Measurements from ENCODE around the gene ANO6. TPM values are rescaled to one million over a fixed set of nuclear protein-coding genes. Genes with fewer than 3 reads are reported as not detected.

Gene ANO6
- total and polyA plus RNA-seq, 2 of the 4 experiments (the other 2 are of a cell fraction), result 21.6 to 41.0 TPM

GRCh38 chr12:45334396-45334795 lies 118.5 kb downstream of the ANO6 start:
- H4K5ac ChIP-seq (ENCODE audit: low read depth, low read length), result no peak overlapping the region
- no peak overlapping the region for H3K4me2 ChIP-seq (ENCODE audit: low read depth, low read length)
- H4K91ac ChIP-seq (ENCODE audit: insufficient read depth, low read depth, low read length), result no peak overlapping the region
- no peak overlapping the region for H3K18ac ChIP-seq (ENCODE audit: low read depth, low read length)
- H4K8ac ChIP-seq (ENCODE audit: low read depth in 2 of 2, low read length in 2 of 2), result no peak overlapping the region
- H4K20me1 ChIP-seq (ENCODE audit: insufficient read depth, low read length), result peaks cover 3% of the 10 kb centered on the region; the same call in 1 of the 2 replicates
- no peaks in the 10 kb centered on the region for H3K36me3 ChIP-seq (ENCODE audit: control insufficient read depth, insufficient read depth, low read length)
- H3K27me3 ChIP-seq (ENCODE audit: control insufficient read depth, insufficient read depth, low read length), result no peaks in the 10 kb centered on the region
- dilution Hi-C loops (cut with HindIII; ENCODE audit: low sequenced_read_pairs, unreplicated experiment), result no loop called here
- TF ChIP-seq MAZ (IDR thresholded peaks at IDR 0.05; ENCODE audit: borderline replicate concordance, low read depth, low read length) (no peak), CHD1 (IDR thresholded peaks at IDR 0.05; ENCODE audit: low read depth, low read length) (no peak), POLR2A (IDR thresholded peaks at IDR 0.05; ENCODE audit: low read depth, low read length) (no peak), USF2 (IDR thresholded peaks at IDR 0.05; ENCODE audit: low read depth, low read length) (no peak), MAFK (IDR thresholded peaks at IDR 0.05; ENCODE audit: low read depth, low read length) (no peak), MXI1 (IDR thresholded peaks at IDR 0.05; ENCODE audit: borderline replicate concordance, low read depth, low read length) (no peak), ELK1 (IDR thresholded peaks at IDR 0.05; ENCODE audit: borderline replicate concordance, low read depth, low read length) (no peak), RFX5 (IDR thresholded peaks at IDR 0.05; ENCODE audit: low read depth, low read length) (no peak), RCOR1 (IDR thresholded peaks at IDR 0.05; ENCODE audit: insufficient replicate concordance, low read length) (no peak), SMC3 (IDR thresholded peaks at IDR 0.05; ENCODE audit: low read depth, low read length) (no peak), BHLHE40 (IDR thresholded peaks at IDR 0.05; ENCODE audit: low read depth, low read length) (no peak), RAD21 (IDR thresholded peaks at IDR 0.05; ENCODE audit: low read length) (no peak), CTCF (conservative IDR thresholded peaks at IDR 0.05; ENCODE audit: low read depth, low read length) (no peak), NFE2L2 (IDR thresholded peaks at IDR 0.05; ENCODE audit: low read depth, low read length) (no peak), FOS (IDR thresholded peaks at IDR 0.05; ENCODE audit: low read depth, low read length) (no peak), CEBPB (IDR thresholded peaks at IDR 0.05; ENCODE audit: low read depth, low read length) (no peak)
- H3K4ac ChIP-seq (ENCODE audit: low read depth, low read length), result no peak overlapping the region
- no peak overlapping the region for H3K27ac ChIP-seq (ENCODE audit: insufficient read depth, low read length)
- H2AK5ac ChIP-seq (ENCODE audit: low read depth, low read length), result no peak overlapping the region
- H2BK5ac ChIP-seq (ENCODE audit: low read depth, low read length, poor library complexity, severe bottlenecking), result no peak overlapping the region
- no peak overlapping the region for H2AK9ac ChIP-seq (replicated peaks; ENCODE audit: low read depth, low read length, poor library complexity)
- no peak for DNase-seq
- peaks cover 7 to 26% of the 10 kb centered on the region in 2 experiments; a peak in 2 of 4 replicates for H3K79me1 ChIP-seq (ENCODE audit: low read depth in 1 of 2, low read length in 2 of 2)
- BruUV-seq (replicated peaks), result no TSS peak
- intact Hi-C loops (cut with micrococcal nuclease), result no loop called here
- no peaks in the 10 kb centered on the region for H3K4me1 ChIP-seq (ENCODE audit: control insufficient read depth, insufficient read depth, low read length)
- H3K23ac ChIP-seq (ENCODE audit: low read depth, low read length), result no peak overlapping the region
- H2BK15ac ChIP-seq (ENCODE audit: low read depth, low read length), result no peak overlapping the region
- ATAC-seq (ENCODE audit: low read depth), result no peak
- no peak overlapping the region for H2BK20ac ChIP-seq (ENCODE audit: low read depth, low read length)
- H3K56ac ChIP-seq (ENCODE audit: extremely low read depth, insufficient read depth, low read length), result no peak overlapping the region
- H3K9me3 ChIP-seq (ENCODE audit: control insufficient read depth, insufficient read depth, low read length), result no peaks in the 10 kb centered on the region
- no CpG with 5 or more reads among the region's 1 CpG for WGBS, 2 experiments (ENCODE audit: extremely low coverage in 2 of 2, insufficient read length in 1 of 2)
- CTCF ChIA-PET, result no interaction called here
- no peak overlapping the region for H3K9ac ChIP-seq (ENCODE audit: low read depth, low read length)
- POLR2A ChIA-PET (ENCODE audit: unreplicated experiment), result no interaction called here
- H3K4me3 ChIP-seq (ENCODE audit: insufficient read depth, low read depth, low read length), result no peak overlapping the region
- peaks cover 3% of the 10 kb centered on the region; the same call in 1 of the 2 replicates for H3K9me1 ChIP-seq (ENCODE audit: insufficient read depth, low read length)
- H3K14ac ChIP-seq (replicated peaks; ENCODE audit: low read depth, low read length), result no peak overlapping the region
- in situ Hi-C loops (cut with MboI; ENCODE audit: low sequenced_read_pairs), result no loop called here
- H2AFZ ChIP-seq (replicated peaks; ENCODE audit: low read length, poor library complexity), result no peak overlapping the region
- H2BK120ac ChIP-seq (ENCODE audit: low read depth, low read length), result no peak overlapping the region

All from IMR-90 (cell line).